ENCODE data around the gene ARHGAP18.

The ARHGAP18 gene

GRCh38 chr6:129670634-129671033 is 39.3 kb downstream of the ARHGAP18 start:
- no peak for DNase-seq (ENCODE audit: low read depth in 2 of 2)

GRCh38 chr6:129667621-129668020 is 42.4 kb downstream of the ARHGAP18 start:
- DNase-seq (ENCODE audit: low read depth in 2 of 2) = no peak

- no peak for DNase-seq (ENCODE audit: low read depth in 2 of 2)
Measured at GRCh38 chr6:129667034-129667433, 42.9 kb downstream of the ARHGAP18 start.

- DNase-seq (ENCODE audit: low read depth in 2 of 2) = no peak
Measured at GRCh38 chr6:129665555-129665954, 44.4 kb downstream of the ARHGAP18 start.

GRCh38 chr6:129663531-129663930 is 46.4 kb downstream of the ARHGAP18 start:
- no peak for DNase-seq (ENCODE audit: low read depth in 2 of 2)

- no peak for DNase-seq (ENCODE audit: low read depth in 2 of 2)
Measured at GRCh38 chr6:129662980-129663431, 47.0 kb downstream of the ARHGAP18 start.

- DNase-seq (ENCODE audit: low read depth in 2 of 2) = no peak
Measured at GRCh38 chr6:129662406-129662766, 47.6 kb downstream of the ARHGAP18 start.

- no peak for DNase-seq (ENCODE audit: low read depth in 2 of 2)
Measured at GRCh38 chr6:129661536-129662405, 48.2 kb downstream of the ARHGAP18 start.

- no peak for DNase-seq (ENCODE audit: low read depth in 2 of 2)
Measured at GRCh38 chr6:129660346-129660676, 49.7 kb downstream of the ARHGAP18 start.

- DNase-seq (ENCODE audit: low read depth in 2 of 2) = no peak
Measured at GRCh38 chr6:129659590-129660345, 50.2 kb downstream of the ARHGAP18 start.

GRCh38 chr6:129659167-129659566 is 50.8 kb downstream of the ARHGAP18 start:
- DNase-seq (ENCODE audit: low read depth in 2 of 2) = no peak

GRCh38 chr6:129657483-129657882 is 52.5 kb downstream of the ARHGAP18 start:
- no peak for DNase-seq (ENCODE audit: low read depth in 2 of 2)

- DNase-seq (ENCODE audit: low read depth in 2 of 2) = no peak
Measured at GRCh38 chr6:129655334-129655733, 54.6 kb downstream of the ARHGAP18 start.

- no peak for DNase-seq (ENCODE audit: low read depth in 2 of 2)
Measured at GRCh38 chr6:129653746-129654145, 56.2 kb downstream of the ARHGAP18 start.

GRCh38 chr6:129653229-129653628 is 56.7 kb downstream of the ARHGAP18 start:
- DNase-seq (ENCODE audit: low read depth in 2 of 2) = no peak

GRCh38 chr6:129651291-129651691 is 58.7 kb downstream of the ARHGAP18 start:
- no peak for DNase-seq (ENCODE audit: low read depth in 2 of 2)

GRCh38 chr6:129648819-129649491 is 61.0 kb downstream of the ARHGAP18 start:
- DNase-seq (ENCODE audit: low read depth in 2 of 2) = no peak

GRCh38 chr6:129647044-129647443 is 62.9 kb downstream of the ARHGAP18 start:
- DNase-seq (ENCODE audit: low read depth in 2 of 2) = no peak

- DNase-seq (ENCODE audit: low read depth in 2 of 2) = no peak
Measured at GRCh38 chr6:129646642-129647041, 63.3 kb downstream of the ARHGAP18 start.

GRCh38 chr6:129645830-129646579 is 64.0 kb downstream of the ARHGAP18 start:
- no peak for DNase-seq (ENCODE audit: low read depth in 2 of 2)

GRCh38 chr6:129645106-129645829 is 64.7 kb downstream of the ARHGAP18 start:
- no peak for DNase-seq (ENCODE audit: low read depth in 2 of 2)

Measured in stimulated activated CD8-positive, alpha-beta memory T cell treated with anti-CD3 and anti-CD28 coated beads, Interleukin-2, amount 100 ng/mL, for 48 hours (primary cell).